GM10266 (cell line): Measurements from ENCODE around the gene PIK3CB.
"Not testable (repeated sequence)": the region's sequence is repeated elsewhere in the genome, so short reads cannot be mapped to it uniquely, and the experiment has no call there.

ENCODE experiments used
- DNase-seq: peaks from one replicate; pipeline ENCODE4 v3.0.0; 2012; ENCODE audit errors: extremely low spot score
- TF ChIP-seq, protein P1 (sequence below): IDR thresholded peaks from 2 replicates; pipeline ENCODE4 v1.5.1; 2012; ENCODE audit warnings: mild to moderate bottlenecking, low read depth; ENCODE audit not compliant: control insufficient read depth, insufficient read depth; ENCODE audit errors: missing control alignments

PIK3CB gene

GRCh38 chr3:138848696-138849095 lies 14.0 kb upstream of the PIK3CB start:
- TF ChIP-seq, protein P1, sequence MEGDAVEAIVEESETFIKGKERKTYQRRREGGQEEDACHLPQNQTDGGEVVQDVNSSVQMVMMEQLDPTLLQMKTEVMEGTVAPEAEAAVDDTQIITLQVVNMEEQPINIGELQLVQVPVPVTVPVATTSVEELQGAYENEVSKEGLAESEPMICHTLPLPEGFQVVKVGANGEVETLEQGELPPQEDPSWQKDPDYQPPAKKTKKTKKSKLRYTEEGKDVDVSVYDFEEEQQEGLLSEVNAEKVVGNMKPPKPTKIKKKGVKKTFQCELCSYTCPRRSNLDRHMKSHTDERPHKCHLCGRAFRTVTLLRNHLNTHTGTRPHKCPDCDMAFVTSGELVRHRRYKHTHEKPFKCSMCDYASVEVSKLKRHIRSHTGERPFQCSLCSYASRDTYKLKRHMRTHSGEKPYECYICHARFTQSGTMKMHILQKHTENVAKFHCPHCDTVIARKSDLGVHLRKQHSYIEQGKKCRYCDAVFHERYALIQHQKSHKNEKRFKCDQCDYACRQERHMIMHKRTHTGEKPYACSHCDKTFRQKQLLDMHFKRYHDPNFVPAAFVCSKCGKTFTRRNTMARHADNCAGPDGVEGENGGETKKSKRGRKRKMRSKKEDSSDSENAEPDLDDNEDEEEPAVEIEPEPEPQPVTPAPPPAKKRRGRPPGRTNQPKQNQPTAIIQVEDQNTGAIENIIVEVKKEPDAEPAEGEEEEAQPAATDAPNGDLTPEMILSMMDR, result no peak
- DNase-seq, result no peak

DNA sequence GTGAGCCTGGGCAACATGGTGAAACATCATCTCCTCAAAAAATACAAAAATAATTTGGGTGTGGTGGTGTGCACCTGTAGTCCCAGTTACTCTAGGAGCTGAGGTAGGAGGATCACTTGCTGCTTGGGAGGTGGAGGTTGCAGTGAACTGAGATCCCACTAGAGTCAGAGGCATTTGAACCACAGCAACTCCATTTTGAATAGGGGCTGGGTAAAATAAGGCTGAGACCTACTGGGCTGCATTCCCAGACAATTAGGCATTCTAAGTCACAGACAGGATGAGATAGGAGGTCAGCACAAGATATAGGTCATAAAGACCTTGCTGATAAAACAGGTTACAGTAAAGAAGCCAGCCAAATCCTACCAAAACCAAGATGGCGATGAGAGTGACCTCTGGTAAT lies 12.1 kb upstream of the PIK3CB start:
- not testable (repeated sequence) for DNase-seq

- TF ChIP-seq, protein P1, result no peak
These were observed 11.6 kb upstream of the PIK3CB start for GRCh38 chr3:138846262-138846791.

DNA sequence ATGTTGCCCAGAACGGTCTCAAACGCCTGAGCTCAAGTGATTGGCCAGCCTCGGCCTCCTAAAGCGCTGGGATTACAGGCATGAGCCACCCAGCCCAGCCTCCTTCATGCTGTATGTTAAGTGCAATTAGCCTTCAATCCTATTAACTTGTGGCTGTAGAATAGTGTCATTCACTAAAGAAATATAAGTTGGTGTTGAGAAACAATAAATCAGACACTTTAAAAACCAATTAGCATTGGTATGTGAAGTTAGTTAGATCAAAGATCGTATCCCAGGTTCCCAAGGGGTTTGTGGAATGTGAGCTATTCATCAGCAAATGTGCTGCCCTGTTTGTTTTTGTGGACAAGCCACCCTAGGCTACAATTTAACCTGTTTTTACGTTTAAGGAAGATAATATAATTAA lies 11.0 kb upstream of the PIK3CB start:
- DNase-seq, result no peak
- TF ChIP-seq, protein P1, result no peak

More at GRCh38 chr3:138846262-138846791, 11.6 kb upstream of the PIK3CB start:
- no peak for DNase-seq

- DNase-seq, result no peak
- TF ChIP-seq, protein P1, result no peak
These were observed 10.5 kb upstream of the PIK3CB start for GRCh38 chr3:138845181-138845601.

GRCh38 chr3:138842483-138843188 lies 7.9 kb upstream of the PIK3CB start:
- TF ChIP-seq, protein P1, result no peak
- DNase-seq, result peak; percentile 51

DNA sequence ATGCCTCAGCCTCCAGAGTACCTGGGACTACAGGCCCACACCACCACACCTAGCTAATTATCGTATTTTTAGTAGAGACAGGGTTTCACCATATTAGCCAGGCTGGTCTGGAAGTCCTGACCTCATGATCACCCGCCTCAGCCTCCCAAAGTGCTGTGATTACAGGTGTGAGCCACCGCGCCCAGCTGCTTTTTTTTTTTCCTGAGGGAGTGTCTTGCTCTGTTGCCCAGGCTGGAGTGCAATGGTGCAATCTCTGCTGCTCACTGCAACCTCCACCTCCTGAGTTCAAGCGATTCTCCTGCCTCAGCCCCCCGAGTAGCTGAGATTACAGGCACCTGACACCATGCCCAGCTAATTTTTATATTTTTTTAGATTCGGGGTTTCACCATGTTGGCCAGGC lies 3.7 kb upstream of the PIK3CB start:
- DNase-seq, result not testable (repeated sequence)

GRCh38 chr3:138835846-138836245 lies 1.1 kb upstream of the PIK3CB start:
- DNase-seq, result not testable (repeated sequence)

DNA sequence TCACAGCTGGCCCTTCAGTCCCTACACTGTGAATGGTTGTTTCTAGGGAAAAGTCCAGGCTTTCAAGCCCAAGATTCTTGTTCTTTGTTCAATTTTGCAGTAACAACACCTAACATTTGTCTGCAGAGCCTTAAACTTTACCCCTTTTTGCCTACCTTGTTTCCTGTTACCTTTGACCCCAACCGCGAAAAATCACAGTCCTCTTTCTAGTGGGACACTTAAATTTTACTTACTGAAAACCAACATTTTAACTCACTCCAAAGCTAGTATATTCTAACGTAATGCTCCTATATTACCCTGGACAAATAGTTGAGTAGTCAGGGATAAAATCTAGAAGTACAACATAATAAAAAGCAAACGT lies 649 bp upstream of the PIK3CB start:
- TF ChIP-seq, protein P1, result no peak
- no peak for DNase-seq
